Activated B cell treated with CpG ODN at 0.5 μM for 24 hours (primary cell): ENCODE results near the gene ATG13. TPM values are rescaled to one million over a fixed set of nuclear protein-coding genes. Genes with fewer than 3 reads are reported as not detected.
"Not testable (repeated sequence)": the region's sequence is repeated elsewhere in the genome, so short reads cannot be mapped to it uniquely, and the experiment has no call there.

ENCODE experiments used
- ATAC-seq: fragments of 200-7000 bp; cut with Tn5 transposase; one replicate; pipeline ENCODE4 v1.10.0; 2021; ENCODE audit warnings: low read depth, mild to moderate bottlenecking, moderate library complexity
- CTCF ChIA-PET: fragments of 350-600 bp; sonication (Branson Sonifier 250); formaldehyde crosslinking; loops from one replicate; lab custom pipeline; 2021; ENCODE audit warnings: antibody characterized with exemption; lab: Charles Lee
- POLR2A ChIA-PET: fragments of 350-600 bp; sonication (Branson Sonifier 250); formaldehyde crosslinking; loops from one replicate; lab custom pipeline; 2021; ENCODE audit warnings: antibody characterized with exemption; lab: Charles Lee
- DNase-seq: peaks from one replicate; pipeline ENCODE4 v3.0.0; 2022
- H3K27ac Mint-ChIP-seq: one replicate; pipeline ENCODE4 v1.8.0; 2020; ENCODE audit warnings: mixed read lengths
- H3K27me3 Mint-ChIP-seq: one replicate; pipeline ENCODE4 v1.8.0; 2021; ENCODE audit warnings: mixed read lengths
- H3K36me3 Mint-ChIP-seq: one replicate; pipeline ENCODE4 v1.8.0; 2021; ENCODE audit warnings: low read depth, mixed read lengths
- H3K4me1 Mint-ChIP-seq: one replicate; pipeline ENCODE4 v1.8.0; 2021; ENCODE audit warnings: mixed read lengths
- H3K4me3 Mint-ChIP-seq: one replicate; pipeline ENCODE4 v1.8.0; 2020; ENCODE audit warnings: mild to moderate bottlenecking, mixed read lengths
- H3K9me3 Mint-ChIP-seq: one replicate; pipeline ENCODE4 v1.8.0; 2020; ENCODE audit warnings: mixed read lengths
- CTCF ChIP-seq: fragments of 200-600 bp; IDR thresholded peaks from one replicate; pipeline ENCODE4 v1.8.0; 2022; ENCODE audit warnings: antibody characterized with exemption, mild to moderate bottlenecking
- intact Hi-C: fragments of 100-400 bp; cut with micrococcal nuclease; formaldehyde crosslinking; loops from one replicate; pipeline ENCODE4 v1.15.1; 2024
- total RNA-seq: library from RNA; stranded (reverse); gene quantifications from 2 replicates; pipeline ENCODE4 v1.2.3, GENCODE V29; 2022

ATG13 gene
- total RNA-seq, 1 donor from 2014 or later = 73.7 TPM

GRCh38 chr11:46701078-46701654, 83.8 kb downstream of the ATG13 start:
- ATAC-seq (no peak), DNase-seq (no peak)
- Mint-ChIP-seq H3K4me1 (peaks cover 51% of the 10 kb centered on the region), H3K27ac (peak overlapping the region; percentile 95), H3K27me3 (no peaks in the 10 kb centered on the region), H3K9me3 (no peaks in the 10 kb centered on the region), H3K4me3 (peak overlapping the region; percentile 99), H3K36me3 (peaks cover 61% of the 10 kb centered on the region)
- no peak for TF ChIP-seq CTCF
- CTCF ChIA-PET = interaction anchor here (0.8 kb wide), 1 partner anchor 547 kb away, joined by 3 read pairs; the partner anchor contains the start of gene ACP2
- POLR2A ChIA-PET = interaction anchor here (0.6 to 1.7 kb wide), 10 partner anchors 10 to 1014 kb away, joined by 3 to 16 read pairs (median 5); partner anchors contain the start of genes AGBL2, AMBRA1, ATG13 and CSTPP1
- intact Hi-C loops = loop anchor here (5.0 to 10.0 kb wide), 4 partner anchors 146 to 1756 kb away; partner anchors contain the start of genes CKAP5 and SLC39A13

DNA sequence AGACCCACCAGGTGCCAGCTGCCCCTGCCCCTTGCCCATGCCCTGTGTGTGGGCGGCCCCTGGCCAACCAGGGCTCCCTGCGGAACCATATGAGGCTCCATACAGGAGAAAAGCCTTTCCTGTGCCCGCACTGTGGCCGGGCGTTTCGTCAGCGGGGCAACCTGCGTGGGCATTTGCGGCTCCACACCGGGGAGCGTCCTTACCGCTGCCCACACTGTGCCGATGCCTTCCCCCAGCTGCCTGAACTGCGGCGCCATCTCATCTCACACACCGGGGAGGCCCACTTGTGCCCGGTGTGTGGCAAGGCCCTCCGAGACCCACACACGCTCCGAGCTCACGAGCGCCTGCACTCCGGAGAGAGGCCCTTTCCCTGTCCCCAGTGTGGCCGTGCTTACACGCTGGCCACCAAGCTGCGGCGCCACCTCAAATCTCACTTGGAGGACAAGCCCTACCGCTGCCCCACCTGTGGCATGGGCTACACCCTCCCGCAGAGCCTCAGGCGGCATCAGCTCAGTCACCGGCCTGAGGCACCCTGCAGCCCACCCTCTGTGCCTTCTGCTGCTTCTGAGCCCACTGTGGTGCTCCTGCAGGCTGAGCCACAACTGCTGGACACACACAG, 87.8 kb downstream of the ATG13 start:
- Mint-ChIP-seq H3K27ac (no peak overlapping the region), H3K36me3 (peaks cover 66% of the 10 kb centered on the region), H3K4me1 (peaks cover 28% of the 10 kb centered on the region), H3K4me3 (no peak overlapping the region), H3K9me3 (no peaks in the 10 kb centered on the region), H3K27me3 (no peaks in the 10 kb centered on the region)
- no peak for TF ChIP-seq CTCF
- POLR2A ChIA-PET = no interaction called here
- intact Hi-C loops = loop anchor here (10.0 kb wide), 3 partner anchors 700 to 1760 kb away; partner anchors contain the start of gene SLC39A13
- CTCF ChIA-PET = no interaction called here
- DNase-seq (no peak), ATAC-seq (no peak)

GRCh38 chr11:46706886-46707285, 89.5 kb downstream of the ATG13 start:
- no peak for TF ChIP-seq CTCF

GRCh38 chr11:46709351-46709750, 92.0 kb downstream of the ATG13 start:
- H3K36me3 Mint-ChIP-seq = peaks cover 33% of the 10 kb centered on the region
- DNase-seq, ATAC-seq, CTCF ChIA-PET, H3K4me3 Mint-ChIP-seq, H3K9me3 Mint-ChIP-seq, H3K27ac Mint-ChIP-seq, H3K27me3 Mint-ChIP-seq, H3K4me1 Mint-ChIP-seq: not testable (repeated sequence)
- POLR2A ChIA-PET = interaction anchor here (0.5 kb wide), 1 partner anchor 33 kb away, joined by 4 read pairs; no protein-coding TSS in a partner anchor
- intact Hi-C loops = loop anchor here (10.0 kb wide), 3 partner anchors 695 to 1765 kb away; partner anchors contain the start of gene SLC39A13

More at GRCh38 chr11:46706886-46707285, 89.5 kb downstream of the ATG13 start:
- no peak overlapping the region for H3K27ac Mint-ChIP-seq
- no peak for ATAC-seq
- H3K36me3 Mint-ChIP-seq = peaks cover 52% of the 10 kb centered on the region
- ChIA-PET CTCF (no interaction called here), POLR2A (no interaction called here)
- H3K4me3 Mint-ChIP-seq = no peak overlapping the region
- intact Hi-C loops = loop anchor here (10.0 kb wide), 3 partner anchors 698 to 1762 kb away; partner anchors contain the start of gene SLC39A13
- H3K27me3 Mint-ChIP-seq = no peaks in the 10 kb centered on the region
- H3K4me1 Mint-ChIP-seq = peaks cover 13% of the 10 kb centered on the region
- no peaks in the 10 kb centered on the region for H3K9me3 Mint-ChIP-seq
- no peak for DNase-seq

- TF ChIP-seq CTCF = no peak
- Mint-ChIP-seq H3K4me3 (no peak overlapping the region), H3K27me3 (no peaks in the 10 kb centered on the region)
Measured at GRCh38 chr11:46710821-46711269, 93.5 kb downstream of the ATG13 start.

More at GRCh38 chr11:46710821-46711269, 93.5 kb downstream of the ATG13 start:
- peaks cover 19% of the 10 kb centered on the region for H3K36me3 Mint-ChIP-seq
- intact Hi-C loops = no loop called here
- no peak overlapping the region for H3K27ac Mint-ChIP-seq
- H3K4me1 Mint-ChIP-seq = no peaks in the 10 kb centered on the region
- ChIA-PET CTCF (no interaction called here), POLR2A (interaction anchor here (0.9 kb wide), 1 partner anchor 10 kb away, joined by 3 read pairs; the partner anchor contains the start of genes ARHGAP1 and ZNF408)
- ATAC-seq (no peak), DNase-seq (no peak)
- no peaks in the 10 kb centered on the region for H3K9me3 Mint-ChIP-seq
